Measurements from ENCODE around the gene DLGAP1. TPM values are rescaled to one million over a fixed set of nuclear protein-coding genes. Genes with fewer than 3 reads are reported as not detected.

The DLGAP1 gene
- total and polyA plus RNA-seq, 4 donors = 0.06 to 1.2 (median 0.17) TPM; not detected in 1

DNA sequence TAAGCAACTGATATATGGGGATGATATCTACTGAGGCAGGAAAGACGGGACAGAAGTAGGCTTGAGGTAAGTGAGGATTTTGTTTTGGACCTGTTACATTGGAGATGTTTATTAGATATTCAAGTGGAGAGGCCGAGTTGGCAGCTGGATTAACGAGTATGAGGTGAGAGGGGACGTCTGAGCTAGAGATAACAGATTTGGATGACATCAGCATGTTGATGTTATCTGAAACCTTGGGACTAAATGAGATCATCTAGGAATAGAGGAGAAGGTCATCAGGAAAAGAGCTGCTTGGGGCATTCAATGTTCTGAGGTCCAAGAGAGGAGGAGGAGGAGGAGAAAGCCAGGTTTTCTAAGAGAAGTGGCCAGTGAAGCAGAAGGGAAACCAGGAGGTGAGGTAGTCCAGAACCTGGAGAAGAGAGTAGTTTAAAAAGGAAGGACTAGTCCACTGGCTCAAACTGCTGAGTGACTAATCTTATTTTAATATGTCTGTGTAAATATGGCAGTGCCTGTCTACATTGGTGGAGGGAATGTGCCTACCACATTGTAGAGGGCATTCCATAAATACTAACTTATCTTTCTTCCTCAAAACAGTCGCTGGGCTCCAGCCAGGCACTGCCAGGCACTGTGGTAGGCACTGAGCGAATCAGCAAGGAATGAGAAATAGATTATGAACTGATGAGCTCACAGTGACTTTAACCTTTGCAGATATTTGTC, 488.3 kb downstream of the DLGAP1 start:
- no peak for DNase-seq (ENCODE audit: low spot score)

DNA sequence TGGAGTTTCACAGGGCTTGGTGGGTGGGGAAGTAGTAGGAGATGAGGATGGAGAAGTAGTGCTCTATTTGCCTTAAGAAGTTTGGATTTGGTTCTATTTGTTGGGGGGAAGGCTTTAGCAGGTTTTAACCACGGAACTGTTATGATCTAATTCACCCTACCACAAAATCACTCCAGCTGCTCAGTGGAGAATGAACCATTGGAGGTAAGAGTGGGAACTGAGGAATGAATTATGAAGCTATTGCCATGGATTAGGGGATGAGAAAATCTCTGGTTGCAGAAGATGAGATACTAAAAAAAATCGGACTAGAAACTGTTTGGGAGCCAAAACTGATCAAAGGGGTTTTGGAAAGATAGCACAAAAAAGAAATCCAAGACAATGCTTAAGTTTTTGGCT, 488.9 kb downstream of the DLGAP1 start:
- H3K4me1 ChIP-seq (ENCODE audit: control insufficient read depth in 4 of 4, insufficient read depth in 4 of 4, low read length in 3 of 4) = no peaks in the 10 kb centered on the region
- no peak overlapping the region for H3K4me3 ChIP-seq (ENCODE audit: low read depth in 1 of 3, low read length in 3 of 3)
- H3K9me3 ChIP-seq (ENCODE audit: control insufficient read depth in 4 of 4, low read length in 3 of 4) = no peaks in the 10 kb centered on the region
- H3K27me3 ChIP-seq (ENCODE audit: control insufficient read depth in 4 of 4, insufficient read depth in 4 of 4, low read length in 3 of 4) = no peaks in the 10 kb centered on the region
- H3K9ac ChIP-seq (ENCODE audit: low read depth in 1 of 2, low read length in 2 of 2) = no peak overlapping the region
- WGBS = 69% methylated on average over 2 of the region's 2 CpGs
- no peak for DNase-seq (ENCODE audit: low spot score)
- H3K27ac ChIP-seq (ENCODE audit: low read depth in 1 of 2, low read length in 2 of 2) = no peak overlapping the region
- H3K36me3 ChIP-seq (ENCODE audit: control insufficient read depth in 4 of 4, insufficient read depth in 3 of 4, low read depth in 1 of 4, low read length in 3 of 4) = no peaks in the 10 kb centered on the region
- TF ChIP-seq FOXA1 (IDR thresholded peaks at IDR 0.05) (no peak), JUND (IDR thresholded peaks at IDR 0.05) (no peak), RXRA (IDR thresholded peaks at IDR 0.05) (no peak), GABPA (IDR thresholded peaks at IDR 0.05 in 1 of 2, conservative IDR thresholded peaks at IDR 0.05 in 1 of 2) (no peak), HNF4A (conservative IDR thresholded peaks at IDR 0.05) (no peak), NR2F2 (IDR thresholded peaks at IDR 0.05) (no peak), ATF3 (IDR thresholded peaks at IDR 0.05) (no peak), YY1 (IDR thresholded peaks at IDR 0.05) (no peak), HNF4G (IDR thresholded peaks at IDR 0.05) (no peak), TAF1 (conservative IDR thresholded peaks at IDR 0.05) (no peak), RAD21 (IDR thresholded peaks at IDR 0.05) (no peak)
- TF ChIP-seq, protein P1, sequence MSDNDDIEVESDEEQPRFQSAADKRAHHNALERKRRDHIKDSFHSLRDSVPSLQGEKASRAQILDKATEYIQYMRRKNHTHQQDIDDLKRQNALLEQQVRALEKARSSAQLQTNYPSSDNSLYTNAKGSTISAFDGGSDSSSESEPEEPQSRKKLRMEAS (IDR thresholded peaks at IDR 0.05) = no peak

More for the DNA sequence above, 488.3 kb downstream of the DLGAP1 start:
- no peak overlapping the region for H3K27ac ChIP-seq (ENCODE audit: low read depth in 1 of 2, low read length in 2 of 2)
- H3K4me1 ChIP-seq (ENCODE audit: control insufficient read depth in 4 of 4, insufficient read depth in 4 of 4, low read length in 3 of 4) = no peaks in the 10 kb centered on the region
- no peaks in the 10 kb centered on the region for H3K27me3 ChIP-seq (ENCODE audit: control insufficient read depth in 4 of 4, insufficient read depth in 4 of 4, low read length in 3 of 4)
- no peaks in the 10 kb centered on the region for H3K9me3 ChIP-seq (ENCODE audit: control insufficient read depth in 4 of 4, low read length in 3 of 4)
- no peak for TF ChIP-seq FOXA1 (IDR thresholded peaks at IDR 0.05)
- 62% methylated on average over 6 of the region's 6 CpGs for WGBS
- no peak overlapping the region for H3K9ac ChIP-seq (ENCODE audit: low read depth in 1 of 2, low read length in 2 of 2)
- H3K36me3 ChIP-seq (ENCODE audit: control insufficient read depth in 4 of 4, insufficient read depth in 3 of 4, low read depth in 1 of 4, low read length in 3 of 4) = no peaks in the 10 kb centered on the region
- H3K4me3 ChIP-seq (ENCODE audit: low read depth in 1 of 3, low read length in 3 of 3) = no peak overlapping the region

GRCh38 chr18:3960977-3961376, 494.1 kb downstream of the DLGAP1 start:
- peaks cover 0 to 2% (median 0%) of the 10 kb centered on the region in 4 donors for H3K27me3 ChIP-seq (ENCODE audit: control insufficient read depth in 4 of 4, insufficient read depth in 4 of 4, low read length in 3 of 4)
- no peaks in the 10 kb centered on the region for H3K36me3 ChIP-seq (ENCODE audit: control insufficient read depth in 4 of 4, insufficient read depth in 3 of 4, low read depth in 1 of 4, low read length in 3 of 4)
- H3K27ac ChIP-seq (ENCODE audit: low read depth in 1 of 2, low read length in 2 of 2) = no peak overlapping the region
- TF ChIP-seq HNF4A (conservative IDR thresholded peaks at IDR 0.05) (no peak), FOXA1 (IDR thresholded peaks at IDR 0.05) (no peak), RXRA (IDR thresholded peaks at IDR 0.05) (no peak), HNF4G (IDR thresholded peaks at IDR 0.05) (no peak), FOXA2 (IDR thresholded peaks at IDR 0.05) (no peak), YY1 (IDR thresholded peaks at IDR 0.05) (no peak), JUND (IDR thresholded peaks at IDR 0.05) (no peak), SP1 (IDR thresholded peaks at IDR 0.05) (no peak), EGR1 (IDR thresholded peaks at IDR 0.05; ENCODE audit: low read depth in 2 of 2) (no peak), CTCF (IDR thresholded peaks at IDR 0.05; ENCODE audit: low read depth, low read length, missing input control) (no peak), TAF1 (conservative IDR thresholded peaks at IDR 0.05) (no peak), ATF3 (IDR thresholded peaks at IDR 0.05) (no peak), GABPA (IDR thresholded peaks at IDR 0.05 in 1 of 2, conservative IDR thresholded peaks at IDR 0.05 in 1 of 2) (no peak)
- TF ChIP-seq, protein P1 (IDR thresholded peaks at IDR 0.05) = no peak
- TF ChIP-seq, protein P2, sequence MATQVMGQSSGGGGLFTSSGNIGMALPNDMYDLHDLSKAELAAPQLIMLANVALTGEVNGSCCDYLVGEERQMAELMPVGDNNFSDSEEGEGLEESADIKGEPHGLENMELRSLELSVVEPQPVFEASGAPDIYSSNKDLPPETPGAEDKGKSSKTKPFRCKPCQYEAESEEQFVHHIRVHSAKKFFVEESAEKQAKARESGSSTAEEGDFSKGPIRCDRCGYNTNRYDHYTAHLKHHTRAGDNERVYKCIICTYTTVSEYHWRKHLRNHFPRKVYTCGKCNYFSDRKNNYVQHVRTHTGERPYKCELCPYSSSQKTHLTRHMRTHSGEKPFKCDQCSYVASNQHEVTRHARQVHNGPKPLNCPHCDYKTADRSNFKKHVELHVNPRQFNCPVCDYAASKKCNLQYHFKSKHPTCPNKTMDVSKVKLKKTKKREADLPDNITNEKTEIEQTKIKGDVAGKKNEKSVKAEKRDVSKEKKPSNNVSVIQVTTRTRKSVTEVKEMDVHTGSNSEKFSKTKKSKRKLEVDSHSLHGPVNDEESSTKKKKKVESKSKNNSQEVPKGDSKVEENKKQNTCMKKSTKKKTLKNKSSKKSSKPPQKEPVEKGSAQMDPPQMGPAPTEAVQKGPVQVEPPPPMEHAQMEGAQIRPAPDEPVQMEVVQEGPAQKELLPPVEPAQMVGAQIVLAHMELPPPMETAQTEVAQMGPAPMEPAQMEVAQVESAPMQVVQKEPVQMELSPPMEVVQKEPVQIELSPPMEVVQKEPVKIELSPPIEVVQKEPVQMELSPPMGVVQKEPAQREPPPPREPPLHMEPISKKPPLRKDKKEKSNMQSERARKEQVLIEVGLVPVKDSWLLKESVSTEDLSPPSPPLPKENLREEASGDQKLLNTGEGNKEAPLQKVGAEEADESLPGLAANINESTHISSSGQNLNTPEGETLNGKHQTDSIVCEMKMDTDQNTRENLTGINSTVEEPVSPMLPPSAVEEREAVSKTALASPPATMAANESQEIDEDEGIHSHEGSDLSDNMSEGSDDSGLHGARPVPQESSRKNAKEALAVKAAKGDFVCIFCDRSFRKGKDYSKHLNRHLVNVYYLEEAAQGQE (IDR thresholded peaks at IDR 0.05) = no peak
- TF ChIP-seq, protein P3, sequence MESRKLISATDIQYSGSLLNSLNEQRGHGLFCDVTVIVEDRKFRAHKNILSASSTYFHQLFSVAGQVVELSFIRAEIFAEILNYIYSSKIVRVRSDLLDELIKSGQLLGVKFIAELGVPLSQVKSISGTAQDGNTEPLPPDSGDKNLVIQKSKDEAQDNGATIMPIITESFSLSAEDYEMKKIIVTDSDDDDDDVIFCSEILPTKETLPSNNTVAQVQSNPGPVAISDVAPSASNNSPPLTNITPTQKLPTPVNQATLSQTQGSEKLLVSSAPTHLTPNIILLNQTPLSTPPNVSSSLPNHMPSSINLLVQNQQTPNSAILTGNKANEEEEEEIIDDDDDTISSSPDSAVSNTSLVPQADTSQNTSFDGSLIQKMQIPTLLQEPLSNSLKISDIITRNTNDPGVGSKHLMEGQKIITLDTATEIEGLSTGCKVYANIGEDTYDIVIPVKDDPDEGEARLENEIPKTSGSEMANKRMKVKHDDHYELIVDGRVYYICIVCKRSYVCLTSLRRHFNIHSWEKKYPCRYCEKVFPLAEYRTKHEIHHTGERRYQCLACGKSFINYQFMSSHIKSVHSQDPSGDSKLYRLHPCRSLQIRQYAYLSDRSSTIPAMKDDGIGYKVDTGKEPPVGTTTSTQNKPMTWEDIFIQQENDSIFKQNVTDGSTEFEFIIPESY (IDR thresholded peaks at IDR 0.05) = no peak
- no peak overlapping the region for H3K4me3 ChIP-seq (ENCODE audit: low read depth in 1 of 3, low read length in 3 of 3)
- DNase-seq (ENCODE audit: low spot score) = no peak
- no peak overlapping the region for H3K9ac ChIP-seq (ENCODE audit: low read depth in 1 of 2, low read length in 2 of 2)
- no peaks in the 10 kb centered on the region for H3K9me3 ChIP-seq (ENCODE audit: control insufficient read depth in 4 of 4, low read length in 3 of 4)
- H3K4me1 ChIP-seq (ENCODE audit: control insufficient read depth in 4 of 4, insufficient read depth in 4 of 4, low read length in 3 of 4) = no peaks in the 10 kb centered on the region
- 89% methylated on average over 7 of the region's 7 CpGs for WGBS

All from liver (tissue), 9 donors.